GM23248 (cell line): Measurements from ENCODE around the gene MEAK7.

ENCODE experiments used
- EZH2 ChIP-seq: fragments of 200-600 bp; sonication (generic); IDR thresholded peaks from 2 replicates; pipeline ENCODE4 v1.6.1; 2018; ENCODE audit warnings: antibody characterized with exemption, mild to moderate bottlenecking; ENCODE audit not compliant: insufficient read depth, poor library complexity, severe bottlenecking
- EZH2phosphoT487 ChIP-seq: fragments of 200-600 bp; sonication (generic); IDR thresholded peaks from 2 replicates; pipeline ENCODE4 v1.6.1; 2018; ENCODE audit warnings: antibody characterized with exemption, moderate library complexity, mild to moderate bottlenecking, low read depth; ENCODE audit not compliant: insufficient read depth

- TF ChIP-seq EZH2 (no peak), EZH2phosphoT487 (no peak)
Observed at GRCh38 chr16:84509032-84509950, 4.8 kb upstream of the MEAK7 start.
